Karpas-422 (cell line): ENCODE measurements around the gene TSPYL1. TPM values are rescaled to one million over a fixed set of nuclear protein-coding genes. Genes with fewer than 3 reads are reported as not detected.
A peak's percentile ranks its signal among the peaks of the same experiment; 100 is the strongest.
"Not testable (repeated sequence)": the region's sequence is repeated elsewhere in the genome, so short reads cannot be mapped to it uniquely, and the experiment has no call there.

Experiments
- DNase-seq: peaks from one replicate; pipeline ENCODE4 v3.0.0-alpha.2; 2015
- H2AFZ ChIP-seq: fragments of 200-600 bp; sonication (generic); 2 replicates; pipeline ENCODE4 v1.6.1; 2014; ENCODE audit warnings: antibody characterized with exemption, low read length, mixed read lengths
- H3K27ac ChIP-seq: fragments of 200-600 bp; sonication (generic); 2 replicates; pipeline ENCODE4 v1.5.1; 2014; ENCODE audit warnings: mild to moderate bottlenecking, low read length, moderate library complexity
- H3K27me3 ChIP-seq: fragments of 200-600 bp; sonication (generic); 2 replicates; pipeline ENCODE4 v1.6.1; 2014; ENCODE audit warnings: low read length, mixed read lengths
- H3K36me3 ChIP-seq: fragments of 200-600 bp; sonication (generic); 2 replicates; pipeline ENCODE4 v1.6.1; 2014; ENCODE audit warnings: low read length, mixed read lengths; ENCODE audit not compliant: insufficient read depth
- H3K4me1 ChIP-seq: fragments of 200-600 bp; sonication (generic); 2 replicates; pipeline ENCODE4 v1.6.1; 2014; ENCODE audit warnings: mild to moderate bottlenecking, low read length, mixed read lengths
- H3K4me2 ChIP-seq: fragments of 200-600 bp; sonication (generic); 2 replicates; pipeline ENCODE4 v1.6.1; 2014; ENCODE audit warnings: low read length, low read depth, mild to moderate bottlenecking; ENCODE audit not compliant: poor library complexity, severe bottlenecking
- H3K4me3 ChIP-seq: fragments of 200-600 bp; sonication (generic); 2 replicates; pipeline ENCODE4 v1.5.1; 2014; ENCODE audit warnings: mild to moderate bottlenecking, antibody characterized with exemption, low read length, mixed read lengths
- H3K79me2 ChIP-seq: fragments of 200-600 bp; sonication (generic); 2 replicates; pipeline ENCODE4 v1.6.1; 2014; ENCODE audit warnings: mild to moderate bottlenecking, low read length, mixed read lengths
- H3K9ac ChIP-seq: fragments of 200-600 bp; sonication (generic); 2 replicates; pipeline ENCODE4 v1.6.0; 2014; ENCODE audit warnings: low read length
- H3K9me2 ChIP-seq: fragments of 200-600 bp; sonication (generic), shearing (Covaris generic); replicated peaks from 2 replicates; pipeline ENCODE4 v1.6.0; 2014; ENCODE audit warnings: mild to moderate bottlenecking, low read length, moderate library complexity; ENCODE audit not compliant: insufficient read depth
- H3K9me3 ChIP-seq: fragments of 300-700, 200-600 bp; sonication (generic); 2 replicates; pipeline ENCODE4 v1.6.1; 2014; ENCODE audit warnings: low read length, mixed read lengths
- H4K20me1 ChIP-seq: fragments of 200-600 bp; sonication (generic); 2 replicates; pipeline ENCODE4 v1.6.1; 2014; ENCODE audit warnings: mild to moderate bottlenecking, antibody characterized with exemption, low read length, low read depth; ENCODE audit not compliant: insufficient read depth
- total RNA-seq: library from RNA; depleted of rRNA; stranded (reverse); fragments of >200 nt; shearing (Covaris generic); gene quantifications from 2 replicates; pipeline ENCODE4 v1.2.3, GENCODE V29; 2014; ENCODE audit warnings: low replicate concordance; rRNA removed

The TSPYL1 gene
- 38.8 and 46.0 TPM in 2 replicates for total RNA-seq

DNA sequence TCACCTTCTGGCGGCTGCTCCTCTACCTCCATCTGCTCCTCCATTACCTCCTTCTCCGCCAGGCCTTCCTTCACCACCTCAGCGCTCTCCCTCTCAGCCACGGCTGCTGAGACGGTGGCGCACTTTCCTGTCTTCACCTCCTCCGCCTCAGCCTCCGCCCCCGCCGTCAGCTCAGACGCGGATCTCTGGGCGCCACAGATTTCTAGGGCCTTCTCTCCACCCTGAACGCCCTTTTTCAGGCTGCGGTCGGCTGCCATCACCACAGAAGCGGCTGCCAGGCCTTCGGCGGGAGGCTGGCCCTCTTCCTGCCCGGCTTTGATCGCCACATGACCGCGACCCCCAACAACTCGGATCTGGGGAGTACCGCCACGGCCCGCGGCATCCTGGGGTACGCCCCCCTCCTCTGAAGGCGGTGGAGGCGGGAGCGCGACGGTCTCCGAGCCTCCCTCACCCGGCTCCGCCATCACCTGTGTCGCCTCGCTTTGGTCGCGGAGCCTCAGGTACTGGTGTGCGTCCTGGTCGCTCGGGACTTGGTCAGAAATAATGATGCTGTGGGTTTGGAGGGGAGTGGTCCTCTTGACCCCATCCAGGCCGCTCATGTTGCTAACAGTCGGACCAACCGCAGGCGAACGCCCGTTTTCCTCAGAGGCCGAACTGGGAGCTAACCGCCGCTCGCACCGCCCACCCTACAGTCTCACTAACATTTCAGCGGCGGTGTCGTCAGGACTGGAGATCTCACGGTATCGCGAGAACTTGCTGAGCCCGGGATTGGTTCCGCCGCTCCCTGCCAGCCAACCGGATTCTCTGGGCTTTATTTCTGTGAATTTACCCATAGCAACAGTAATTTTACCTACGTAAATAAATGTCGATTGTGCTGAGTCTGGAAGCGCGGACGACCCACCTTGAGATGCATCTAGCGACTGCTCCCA, at the start of gene TSPYL1:
TSPYL1 (minus strand) TSS at position 699 of the 929 bp plus-strand sequence; CDS start at position 599, 100 bp downstream.
- Histone ChIP-seq H3K36me3 (peaks cover 26% of the 10 kb centered on the region; the same call in 1 of the 2 replicates), H2AFZ (peak within 1 kb of the TSS; percentile 96), H4K20me1 (peaks cover 39% of the 10 kb centered on the region), H3K27ac (peak within 1 kb of the TSS; percentile 80), H3K79me2 (peaks cover 59% of the 10 kb centered on the region), H3K27me3 (no peaks in the 10 kb centered on the region), H3K4me3 (peak within 1 kb of the TSS; percentile 90), H3K4me2 (peak within 1 kb of the TSS; percentile 98), H3K9me2 (no peaks in the 10 kb centered on the region), H3K9ac (peak within 1 kb of the TSS; percentile 83), H3K4me1 (peaks cover 75% of the 10 kb centered on the region), H3K9me3 (no peaks in the 10 kb centered on the region)
- peak; percentile 99 for DNase-seq

- Histone ChIP-seq H3K4me3 (no peak overlapping the region), H3K9me3 (no peaks in the 10 kb centered on the region), H3K9ac (no peak overlapping the region), H3K27ac (no peak overlapping the region), H3K36me3 (no peaks in the 10 kb centered on the region), H2AFZ (no peak overlapping the region), H3K79me2 (no peaks in the 10 kb centered on the region), H3K27me3 (no peaks in the 10 kb centered on the region), H3K4me1 (no peaks in the 10 kb centered on the region), H3K4me2 (no peak overlapping the region), H4K20me1 (no peaks in the 10 kb centered on the region), H3K9me2 (no peaks in the 10 kb centered on the region)
- DNase-seq = no peak
Measured at GRCh38 chr6:116329156-116329555, 49.4 kb upstream of the TSPYL1 start.

GRCh38 chr6:116328528-116328903, 48.8 kb upstream of the TSPYL1 start:
- no peak overlapping the region for H3K9ac ChIP-seq
- H3K79me2 ChIP-seq = no peaks in the 10 kb centered on the region
- H3K27ac ChIP-seq = no peak overlapping the region
- H3K4me1 ChIP-seq = no peaks in the 10 kb centered on the region
- no peaks in the 10 kb centered on the region for H3K27me3 ChIP-seq
- no peaks in the 10 kb centered on the region for H4K20me1 ChIP-seq
- no peak overlapping the region for H2AFZ ChIP-seq
- no peaks in the 10 kb centered on the region for H3K36me3 ChIP-seq
- H3K4me2 ChIP-seq = no peak overlapping the region
- H3K4me3 ChIP-seq = no peak overlapping the region
- H3K9me3 ChIP-seq = no peaks in the 10 kb centered on the region
- H3K9me2 ChIP-seq = no peaks in the 10 kb centered on the region
- DNase-seq = no peak

DNA sequence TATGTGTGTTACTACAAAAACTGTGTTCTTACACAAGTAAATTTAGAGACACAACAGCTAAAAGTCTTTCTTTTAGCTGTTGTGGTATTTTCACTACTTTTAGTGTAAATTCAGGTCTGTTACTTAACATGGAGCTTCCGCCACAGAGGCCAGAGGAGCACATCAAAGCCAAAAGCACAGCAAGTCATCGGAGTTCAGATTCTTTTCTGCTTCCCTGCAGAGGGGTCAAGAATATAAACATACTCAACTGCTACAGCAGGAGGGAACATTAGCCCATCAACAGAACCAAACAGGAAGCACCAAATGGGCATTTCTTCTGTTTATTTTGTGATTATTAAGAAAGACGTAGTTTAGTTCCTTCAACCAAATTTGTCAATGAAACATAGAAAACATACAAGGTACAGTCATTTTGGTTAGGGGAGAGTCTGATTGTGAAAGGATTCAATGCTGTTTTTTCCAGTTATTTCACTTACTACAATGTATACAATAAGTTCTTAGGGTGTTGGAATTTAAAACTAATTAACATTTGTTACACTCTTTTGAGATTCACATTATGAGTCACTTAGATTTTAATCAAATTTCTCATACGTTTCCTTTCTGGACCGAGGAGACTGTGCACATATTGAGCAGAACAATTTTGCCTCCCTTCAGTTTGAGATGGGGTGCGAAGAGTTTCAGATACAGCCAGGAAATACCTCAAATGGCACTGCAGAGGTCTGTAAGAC, 48.2 kb upstream of the TSPYL1 start:
- no peak overlapping the region for H3K4me2 ChIP-seq
- H3K9me2 ChIP-seq = no peaks in the 10 kb centered on the region
- H4K20me1 ChIP-seq = no peaks in the 10 kb centered on the region
- H2AFZ ChIP-seq = no peak overlapping the region
- H3K27me3 ChIP-seq = no peaks in the 10 kb centered on the region
- no peaks in the 10 kb centered on the region for H3K4me1 ChIP-seq
- H3K9me3 ChIP-seq = no peaks in the 10 kb centered on the region
- H3K79me2 ChIP-seq = no peaks in the 10 kb centered on the region
- H3K4me3 ChIP-seq = no peak overlapping the region
- H3K36me3 ChIP-seq = no peaks in the 10 kb centered on the region
- no peak for DNase-seq
- no peak overlapping the region for H3K27ac ChIP-seq
- H3K9ac ChIP-seq = no peak overlapping the region

DNA sequence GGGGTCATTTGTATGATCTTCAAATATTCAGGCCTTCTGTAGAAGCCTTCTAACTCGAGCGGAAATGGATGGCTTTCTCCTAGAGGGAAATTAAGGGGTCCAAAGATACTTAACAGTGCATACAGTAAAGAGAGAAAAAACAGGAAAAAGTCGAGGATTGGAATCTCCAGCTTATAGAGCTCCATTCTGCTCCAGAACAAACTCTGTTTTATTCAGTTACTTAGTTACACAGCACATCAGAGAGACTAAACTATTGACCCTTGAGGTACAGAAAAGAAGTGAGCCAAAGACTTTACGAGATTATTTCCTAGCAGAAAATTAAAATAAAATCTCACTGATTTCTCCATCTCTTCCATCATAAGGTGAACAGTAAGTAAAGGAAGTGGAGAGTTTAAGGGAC, 47.3 kb upstream of the TSPYL1 start:
- Histone ChIP-seq H3K27ac (no peak overlapping the region), H3K4me2 (no peak overlapping the region), H3K79me2 (no peaks in the 10 kb centered on the region), H4K20me1 (0 out of 2 replicates have a peak, but pooled peaks cover 3% of the 10 kb centered on the region), H3K4me1 (no peaks in the 10 kb centered on the region), H3K36me3 (no peaks in the 10 kb centered on the region), H3K27me3 (no peaks in the 10 kb centered on the region), H3K9ac (no peak overlapping the region), H3K4me3 (no peak overlapping the region), H3K9me2 (no peaks in the 10 kb centered on the region), H2AFZ (no peak overlapping the region), H3K9me3 (no peaks in the 10 kb centered on the region)
- DNase-seq = no peak

- no peak overlapping the region for H3K9ac ChIP-seq
- H3K4me3 ChIP-seq = no peak overlapping the region
- no peaks in the 10 kb centered on the region for H3K4me1 ChIP-seq
Measured at GRCh38 chr6:116326181-116326671, 46.5 kb upstream of the TSPYL1 start.

DNA sequence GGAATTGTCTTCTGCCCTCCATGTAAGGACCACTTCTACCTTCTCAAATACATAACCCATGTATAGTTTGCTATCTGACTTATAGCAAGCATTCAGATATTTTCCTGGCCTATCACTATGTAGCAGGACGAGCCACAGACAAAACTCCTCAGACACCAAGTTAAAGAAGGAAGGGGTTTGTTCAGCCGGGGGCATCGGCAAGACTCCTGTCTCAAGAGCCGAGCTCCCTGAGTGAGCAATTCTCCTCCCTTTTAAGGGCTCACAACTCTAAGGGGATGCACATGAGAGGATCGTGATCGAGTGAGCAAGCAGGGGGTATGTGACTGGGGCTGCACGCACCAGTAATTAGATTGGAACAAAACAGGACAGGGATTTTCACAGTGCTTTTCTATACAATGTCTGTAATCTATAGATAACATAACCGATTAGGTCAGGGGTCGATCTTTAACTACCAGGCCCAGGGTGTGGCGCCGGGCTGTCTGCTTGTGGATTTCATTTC, 46.0 kb upstream of the TSPYL1 start:
- not testable (repeated sequence) for DNase-seq, H3K4me3 ChIP-seq, H3K27me3 ChIP-seq, H3K36me3 ChIP-seq, H4K20me1 ChIP-seq, H3K27ac ChIP-seq, H3K4me1 ChIP-seq, H3K9me3 ChIP-seq, H3K4me2 ChIP-seq, H3K9me2 ChIP-seq, H3K9ac ChIP-seq, H2AFZ ChIP-seq, H3K79me2 ChIP-seq

More at GRCh38 chr6:116326181-116326671, 46.5 kb upstream of the TSPYL1 start:
- DNase-seq = no peak
- H3K27me3 ChIP-seq = no peaks in the 10 kb centered on the region
- no peaks in the 10 kb centered on the region for H3K36me3 ChIP-seq
- no peak overlapping the region for H3K4me2 ChIP-seq
- H3K9me3 ChIP-seq = no peaks in the 10 kb centered on the region
- no peaks in the 10 kb centered on the region for H3K9me2 ChIP-seq
- no peak overlapping the region for H3K27ac ChIP-seq
- 0 out of 2 replicates have a peak, but pooled peaks cover 3% of the 10 kb centered on the region for H4K20me1 ChIP-seq
- H2AFZ ChIP-seq = no peak overlapping the region
- no peaks in the 10 kb centered on the region for H3K79me2 ChIP-seq

GRCh38 chr6:116323863-116324262, 44.1 kb upstream of the TSPYL1 start:
- no peak for DNase-seq
- H2AFZ ChIP-seq = no peak overlapping the region
- no peak overlapping the region for H3K9ac ChIP-seq
- no peak overlapping the region for H3K4me3 ChIP-seq
- no peaks in the 10 kb centered on the region for H3K4me1 ChIP-seq
- no peaks in the 10 kb centered on the region for H3K36me3 ChIP-seq
- H3K9me3 ChIP-seq = no peaks in the 10 kb centered on the region
- no peak overlapping the region for H3K4me2 ChIP-seq
- H3K9me2 ChIP-seq = no peaks in the 10 kb centered on the region
- no peaks in the 10 kb centered on the region for H3K27me3 ChIP-seq
- no peak overlapping the region for H3K27ac ChIP-seq
- 0 out of 2 replicates have a peak, but pooled peaks cover 3% of the 10 kb centered on the region for H4K20me1 ChIP-seq
- no peaks in the 10 kb centered on the region for H3K79me2 ChIP-seq
